DMS53 treated with DMSO at 0.1 percent for 48 hours (cell line): ENCODE data around the gene PROK1.
A peak's percentile ranks its signal among the peaks of the same experiment; 100 is the strongest.

Experiments used
- DNase-seq: peaks from one replicate; lab custom pipeline; 2025; ENCODE audit not compliant: unreplicated experiment; lab: John Stamatoyannopoulos, UW

Gene PROK1

GRCh38 chr1:110464340-110464739 lies 13.4 kb downstream of the PROK1 start:
- peak; percentile 33 for DNase-seq

- no peak for DNase-seq
Measured at GRCh38 chr1:110465038-110465813, 14.3 kb downstream of the PROK1 start.

GRCh38 chr1:110465814-110466380 lies 14.9 kb downstream of the PROK1 start:
- DNase-seq = no peak

GRCh38 chr1:110466646-110467280 lies 15.8 kb downstream of the PROK1 start:
- no peak for DNase-seq

- DNase-seq = no peak
Measured at GRCh38 chr1:110471131-110471530, 20.2 kb downstream of the PROK1 start.

- DNase-seq = no peak
Measured at GRCh38 chr1:110472546-110472945, 21.6 kb downstream of the PROK1 start.

GRCh38 chr1:110474444-110474843 lies 23.5 kb downstream of the PROK1 start:
- DNase-seq = no peak

GRCh38 chr1:110475362-110476027 lies 24.5 kb downstream of the PROK1 start:
- DNase-seq = no peak

GRCh38 chr1:110476028-110476765 lies 25.2 kb downstream of the PROK1 start:
- DNase-seq = no peak

GRCh38 chr1:110477041-110477440 lies 26.1 kb downstream of the PROK1 start:
- DNase-seq = peak; percentile 72

GRCh38 chr1:110477445-110477957 lies 26.6 kb downstream of the PROK1 start:
- no peak for DNase-seq

GRCh38 chr1:110477967-110478640 lies 27.2 kb downstream of the PROK1 start:
- DNase-seq = no peak

GRCh38 chr1:110478886-110479285 lies 27.9 kb downstream of the PROK1 start:
- DNase-seq = no peak

GRCh38 chr1:110480356-110481096 lies 29.6 kb downstream of the PROK1 start:
- DNase-seq = no peak

- no peak for DNase-seq
Measured at GRCh38 chr1:110481968-110482623, 31.1 kb downstream of the PROK1 start.

GRCh38 chr1:110482662-110483307 lies 31.8 kb downstream of the PROK1 start:
- no peak for DNase-seq

- DNase-seq = no peak
Measured at GRCh38 chr1:110483308-110483685, 32.3 kb downstream of the PROK1 start.

GRCh38 chr1:110484801-110485200 lies 33.9 kb downstream of the PROK1 start:
- DNase-seq = no peak

GRCh38 chr1:110485725-110486124 lies 34.8 kb downstream of the PROK1 start:
- no peak for DNase-seq
